HCT116 (cell line): ENCODE results near the gene CSH2. TPM values are rescaled to one million over a fixed set of nuclear protein-coding genes. Genes with fewer than 3 reads are reported as not detected.

Source experiments
- ATAC-seq: fragments of 200-7000 bp; cut with Tn5 transposase; 2 replicates; pipeline ENCODE4 v1.9.1; 2020; ENCODE audit warnings: mild to moderate bottlenecking, moderate library complexity
- BruUV-seq: library from RNA; stranded (reverse); fragments of 400-500 nt; replicated peaks from 2 replicates; lab custom pipeline; 2021; lab: Mats Ljungman, UMichigan
- CTCF ChIA-PET: fragments of 300-600 bp; sonication (Branson Sonifier 250); formaldehyde crosslinking; loops from one replicate; lab custom pipeline; 2021; ENCODE audit warnings: antibody characterized with exemption; lab: Charles Lee
- POLR2A ChIA-PET: fragments of 300-600, 350-600 bp; sonication (Branson Sonifier 250); formaldehyde crosslinking; loops from one replicate; lab custom pipeline; 2021; ENCODE audit warnings: antibody characterized with exemption; lab: Charles Lee
- RAD21 ChIA-PET, 2 experiments: fragments of 300-600 bp; sonication (Branson Sonifier 250); formaldehyde crosslinking; loops; one replicate each; lab custom pipeline; 2023; ENCODE audit warnings: low total read pairs in 2 of 2; ENCODE audit not compliant: uncharacterized antibody in 2 of 2, unreplicated experiment in 2 of 2, low non-redundant PET in 1 of 2; lab: Charles Lee
- DNase-seq: peaks from one replicate; pipeline ENCODE4 v3.0.0-alpha.2; 2010; ENCODE audit warnings: low read depth, low spot score
- H2AFZ ChIP-seq: fragments of 200-600 bp; shearing (Covaris generic), sonication (generic); 2 replicates; pipeline ENCODE4 v1.6.1; 2017; ENCODE audit warnings: low read depth, mixed run types, mixed read lengths, antibody characterized with exemption, low read length; ENCODE audit not compliant: poor library complexity, severe bottlenecking
- H3K27ac ChIP-seq: 2 replicates; pipeline ENCODE4 v1.5.1; 2012; ENCODE audit warnings: low read depth, low read length
- H3K27me3 ChIP-seq: fragments of 200-600 bp; sonication (generic); 2 replicates; pipeline ENCODE4 v1.6.1; 2016; ENCODE audit warnings: mixed run types, low read length, mixed read lengths; ENCODE audit not compliant: insufficient read depth
- H3K36me3 ChIP-seq, 2 experiments: fragments of 200-500 bp in 1 of 2; fragments of 200-600 bp in 1 of 2; sonication (Bioruptor generic) in 1 of 2; sonication (generic) in 1 of 2; 2 replicates each; pipeline versions ENCODE4 v1.5.1 to v1.6.1; 2014 to 2016; ENCODE audit warnings: low read length in 2 of 2, inconsistent platforms in 1 of 2, mixed read lengths in 1 of 2, mixed run types in 1 of 2; ENCODE audit not compliant: insufficient read depth in 2 of 2, control insufficient read depth in 1 of 2
- H3K4me1 ChIP-seq, 2 experiments: fragments of 200-600 bp in 1 of 2; sonication (generic) in 1 of 2; 2 replicates each; pipeline versions ENCODE4 v1.5.1 to v1.6.1; 2012 to 2017; ENCODE audit warnings: low read length in 2 of 2, inconsistent platforms in 1 of 2, mild to moderate bottlenecking in 1 of 2, mixed read lengths in 1 of 2, mixed run types in 1 of 2, moderate library complexity in 1 of 2; ENCODE audit not compliant: insufficient read depth in 2 of 2, control insufficient read depth in 1 of 2
- H3K4me2 ChIP-seq: fragments of 200-600 bp; sonication (generic); 2 replicates; pipeline ENCODE4 v1.6.1; 2017; ENCODE audit warnings: mixed run types, low read length, mixed read lengths
- H3K4me3 ChIP-seq, 2 experiments: fragments of 200-600 bp in 1 of 2; sonication (generic) in 1 of 2; replicated peaks in 1 of 2; 2 replicates each; pipeline ENCODE4 v1.5.1; 2011 to 2016; ENCODE audit warnings: low read length in 2 of 2, control low read depth in 1 of 2, low read depth in 1 of 2, mild to moderate bottlenecking in 1 of 2, mixed read lengths in 1 of 2, mixed run types in 1 of 2
- H3K79me2 ChIP-seq: fragments of 200-600 bp; sonication (generic); 2 replicates; pipeline ENCODE4 v1.6.1; 2017; ENCODE audit warnings: mild to moderate bottlenecking, mixed run types, low read length, moderate library complexity, mixed read lengths; ENCODE audit not compliant: insufficient read depth
- H3K9ac ChIP-seq: fragments of 200-600 bp; sonication (generic); 2 replicates; pipeline ENCODE4 v1.6.1; 2016; ENCODE audit warnings: low read length, mixed read lengths
- H3K9me2 ChIP-seq: fragments of 200-600 bp; sonication (generic), shearing (Covaris generic); 2 replicates; pipeline ENCODE4 v1.6.1; 2017; ENCODE audit warnings: mixed run types, mild to moderate bottlenecking, moderate library complexity; ENCODE audit not compliant: insufficient read depth
- H3K9me3 ChIP-seq, 2 experiments: fragments of 200-500 bp in 1 of 2; fragments of 200-600 bp in 1 of 2; sonication (Bioruptor generic) in 1 of 2; sonication (generic) in 1 of 2; 2 replicates each; pipeline ENCODE4 v1.6.1; 2014 to 2017; ENCODE audit warnings: low read length in 2 of 2, mixed read lengths in 2 of 2, inconsistent platforms in 1 of 2, low read depth in 1 of 2, mild to moderate bottlenecking in 1 of 2, mixed run types in 1 of 2, moderate library complexity in 1 of 2; ENCODE audit not compliant: control insufficient read depth in 1 of 2, insufficient read depth in 1 of 2
- H4K20me1 ChIP-seq: fragments of 200-600 bp; sonication (generic), shearing (Covaris generic); 2 replicates; pipeline ENCODE4 v1.6.1; 2017; ENCODE audit warnings: mixed run types, mild to moderate bottlenecking, moderate library complexity; ENCODE audit not compliant: insufficient read depth
- CBX3 ChIP-seq: IDR thresholded peaks from 2 replicates; pipeline ENCODE4 v1.6.1; 2012; ENCODE audit warnings: low read depth
- REST ChIP-seq: IDR thresholded peaks from 2 replicates; pipeline ENCODE4 v1.6.1; 2012; ENCODE audit warnings: low read depth
- SIN3A ChIP-seq: IDR thresholded peaks from 2 replicates; pipeline ENCODE4 v1.6.1; 2012; ENCODE audit warnings: low read depth
- TCF7L2 ChIP-seq: IDR thresholded peaks from 2 replicates; pipeline ENCODE4 v1.7.0; 2011; ENCODE audit warnings: borderline replicate concordance, inconsistent platforms; ENCODE audit not compliant: insufficient read depth, insufficient read length; ENCODE audit errors: extremely low read depth
- intact Hi-C: fragments of 100-400 bp; cut with micrococcal nuclease; formaldehyde crosslinking; loops from 2 replicates; pipeline ENCODE4 v1.10.0; 2022
- total RNA-seq: library from RNA; stranded (reverse); gene quantifications from one replicate; pipeline ENCODE4 v1.2.1, GENCODE V29; 2021; ENCODE audit not compliant: unreplicated experiment

Gene CSH2
- total RNA-seq, 1 experiment from 2014 or later = not detected

DNA sequence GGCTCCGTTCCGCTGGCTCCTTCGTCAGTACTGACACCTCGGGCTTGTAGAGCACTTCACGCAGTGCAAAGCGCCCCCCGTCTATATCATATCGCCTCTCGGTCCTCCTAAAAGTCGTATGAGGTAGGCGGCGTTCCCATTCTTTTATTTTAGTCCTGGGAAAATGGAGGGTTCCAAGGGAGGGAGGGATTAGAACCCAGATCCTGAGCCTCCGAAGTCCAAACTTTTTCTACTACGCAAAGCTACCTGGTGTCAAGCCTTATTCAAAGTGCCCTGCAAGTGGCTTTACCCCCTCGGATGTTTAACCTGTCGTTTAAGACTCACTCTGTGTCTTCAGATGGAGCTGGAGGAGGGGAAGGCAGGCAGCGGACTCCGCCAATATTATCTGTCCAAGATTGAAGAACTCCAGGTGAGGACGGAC lies 45.7 kb downstream of the CSH2 start:
- H3K4me2 ChIP-seq = peak overlapping the region; percentile 84
- ATAC-seq = no peak; the same call in 1 of the 2 replicates
- POLR2A ChIA-PET = interaction anchor here (1.4 to 4.3 kb wide), 2 partner anchors 11 to 54 kb away, joined by 7 to 16 read pairs; partner anchors contain the start of genes CCDC47 and DDX42
- peak overlapping the region; percentile 81 to 85 for H3K4me3 ChIP-seq
- no peaks in the 10 kb centered on the region for H3K9me2 ChIP-seq
- peak overlapping the region; percentile 81 for H3K27ac ChIP-seq
- no peaks in the 10 kb centered on the region for H3K27me3 ChIP-seq
- BruUV-seq = no TSS peak
- H2AFZ ChIP-seq = no peak overlapping the region
- H3K9ac ChIP-seq = peak overlapping the region; percentile 88
- no peak for DNase-seq
- RAD21 ChIA-PET = interaction anchor here in 1 of 2 experiments (0.6 kb wide), 1 partner anchor 400 kb away, joined by 3 read pairs; no protein-coding TSS in a partner anchor
- TF ChIP-seq SIN3A = no peak; the same call in 1 of the 2 replicates
- TF ChIP-seq CBX3 = no peak
- no peak for TF ChIP-seq TCF7L2
- no peak for TF ChIP-seq REST
- peaks cover 86% of the 10 kb centered on the region for H3K79me2 ChIP-seq
- no peaks in the 10 kb centered on the region for H3K9me3 ChIP-seq
- intact Hi-C loops = loop anchor here (1.0 to 5.0 kb wide), 3 partner anchors 11 to 131 kb away; partner anchors contain the start of gene CCDC47
- CTCF ChIA-PET = no interaction called here
- no peaks in the 10 kb centered on the region for H4K20me1 ChIP-seq
- H3K4me1 ChIP-seq = peaks cover 8 to 16% of the 10 kb centered on the region in 2 experiments
- H3K36me3 ChIP-seq = peaks cover 62 to 71% of the 10 kb centered on the region in 2 experiments; a peak in 3 of 4 replicates
